Fibroblast of peridontal ligament (primary cell): Measurements from ENCODE around the gene HGFAC.

ENCODE experiments used
- DNase-seq: peaks from one replicate; pipeline ENCODE4 v3.0.0-alpha.2; 2010; ENCODE audit errors: extremely low read depth

Gene HGFAC

DNA sequence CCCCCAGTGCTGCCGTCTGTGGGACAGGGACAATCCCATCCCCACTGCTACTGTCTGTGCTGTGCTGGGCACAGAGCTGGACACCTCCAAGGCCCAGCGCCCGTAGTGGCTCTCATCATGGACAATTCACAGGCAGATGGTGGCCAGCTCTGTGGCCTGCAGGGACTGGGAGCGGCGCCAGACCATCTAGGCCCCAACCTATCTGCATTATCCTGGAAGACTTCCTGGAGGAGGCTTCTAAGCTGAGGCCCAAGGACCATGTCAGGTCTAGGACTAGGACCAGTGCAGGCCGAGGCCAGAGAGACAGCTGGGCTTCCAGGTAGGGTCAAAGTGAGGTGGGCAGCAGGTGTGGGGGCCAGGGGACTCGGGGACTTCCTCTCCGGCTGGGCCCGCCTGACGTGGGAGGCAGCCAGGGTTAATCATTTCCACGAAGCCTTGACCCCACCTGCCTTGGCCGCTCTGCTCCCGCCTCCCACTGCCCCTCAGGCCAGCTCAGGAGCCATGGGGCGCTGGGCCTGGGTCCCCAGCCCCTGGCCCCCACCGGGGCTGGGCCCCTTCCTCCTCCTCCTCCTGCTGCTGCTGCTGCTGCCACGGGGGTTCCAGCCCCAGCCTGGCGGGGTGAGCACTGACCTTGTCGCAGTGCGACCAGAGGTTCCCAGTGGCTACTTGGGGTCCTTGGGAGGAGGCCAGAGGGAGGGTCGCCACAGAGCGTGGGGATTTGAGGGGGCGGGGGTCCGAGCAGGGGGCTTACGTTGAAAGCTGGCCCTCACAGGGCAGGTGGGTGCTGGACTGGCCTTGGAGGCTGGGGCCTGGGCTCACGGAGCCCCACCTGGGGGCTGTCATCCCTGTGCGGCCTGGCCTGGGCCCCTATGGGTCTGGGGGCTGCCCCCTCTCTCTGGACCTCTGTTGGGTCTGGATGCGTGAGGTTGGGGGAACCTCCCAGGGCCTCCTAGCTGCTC is at the start of gene HGFAC:
Gene HGFAC (plus strand): TSS at position 468 of the 959 bp plus-strand sequence. CDS start 34 bp downstream, at position 502.
- no peak for DNase-seq

DNA sequence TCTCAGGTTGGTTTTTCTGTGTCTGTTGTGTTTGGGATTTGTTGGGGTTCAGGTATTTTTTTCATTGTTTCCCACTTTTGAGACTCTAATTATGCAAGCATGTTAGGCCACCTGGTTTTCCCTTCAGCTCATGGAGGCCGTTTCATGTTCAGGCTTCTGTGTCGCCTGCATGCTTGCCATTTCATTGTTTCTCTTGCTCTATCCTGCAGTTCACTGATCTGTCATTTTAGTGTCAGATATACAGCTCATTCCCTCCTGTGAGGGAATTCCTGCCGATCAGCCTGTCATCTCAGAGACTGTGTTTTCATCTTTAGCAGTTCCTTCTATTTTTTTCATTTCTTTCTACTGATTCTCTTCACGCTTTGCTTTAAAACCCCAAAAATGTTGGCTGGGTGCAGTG is 49.4 kb upstream of the HGFAC start:
- DNase-seq = no peak

DNA sequence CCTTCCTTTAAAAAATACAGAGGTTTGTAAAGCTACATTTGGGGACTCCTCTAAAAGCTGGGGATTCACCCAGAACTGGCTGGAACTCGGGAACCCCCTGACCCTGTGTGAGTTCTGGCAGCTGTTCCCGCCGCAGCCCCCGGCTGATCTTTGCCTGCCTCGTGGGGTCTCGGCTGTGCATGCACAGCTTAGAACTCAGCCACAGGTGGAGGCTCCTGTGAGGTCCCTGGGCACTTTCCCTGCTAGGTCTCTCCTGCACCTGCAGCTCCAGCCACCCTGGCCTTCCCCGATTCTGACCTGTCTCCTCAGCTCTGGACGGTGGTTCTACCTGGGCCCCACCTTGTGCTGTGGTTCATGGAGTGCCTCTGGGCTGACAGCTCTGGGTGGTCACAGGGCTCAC is 48.6 kb upstream of the HGFAC start:
- no peak for DNase-seq

DNA sequence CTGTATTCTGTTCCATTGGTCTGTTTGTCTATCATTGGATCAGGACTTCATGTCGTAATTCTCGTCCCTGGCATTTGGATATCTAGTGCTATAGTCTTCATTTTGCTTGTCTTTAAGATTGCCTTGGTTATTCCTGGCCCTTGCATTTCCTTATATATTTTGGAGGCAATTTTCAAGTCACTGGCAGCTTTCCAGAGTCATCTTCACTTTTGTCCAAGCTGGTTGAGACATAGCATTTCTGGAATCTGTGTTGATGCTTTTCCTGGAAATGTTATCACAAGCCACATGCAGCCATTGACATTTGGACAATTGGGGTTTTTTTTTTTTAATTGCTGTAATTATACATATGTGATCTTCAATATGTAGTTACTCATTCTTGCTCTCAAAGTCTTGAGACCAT is 45.2 kb upstream of the HGFAC start:
- DNase-seq = peak; percentile 18

DNA sequence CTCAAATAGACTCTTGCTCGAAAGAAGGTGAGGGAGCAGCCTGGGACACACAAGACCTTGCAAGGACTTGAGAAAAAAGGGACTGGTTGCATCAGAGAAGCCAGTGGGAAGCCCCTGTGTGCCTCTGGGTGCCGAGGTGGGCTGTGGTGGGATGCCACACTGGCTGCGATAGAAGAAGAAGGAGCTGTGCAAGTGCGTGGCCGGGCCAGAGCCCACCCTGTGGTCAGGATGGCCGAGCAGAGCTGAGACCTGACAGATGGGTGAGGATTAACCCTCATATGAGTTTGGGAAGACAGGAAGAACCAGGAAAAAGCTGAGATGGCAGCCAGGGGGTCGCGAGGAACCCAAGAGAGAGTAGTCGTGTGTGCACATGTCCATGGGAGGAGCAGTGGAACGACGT is 44.6 kb upstream of the HGFAC start:
- DNase-seq = no peak

DNA sequence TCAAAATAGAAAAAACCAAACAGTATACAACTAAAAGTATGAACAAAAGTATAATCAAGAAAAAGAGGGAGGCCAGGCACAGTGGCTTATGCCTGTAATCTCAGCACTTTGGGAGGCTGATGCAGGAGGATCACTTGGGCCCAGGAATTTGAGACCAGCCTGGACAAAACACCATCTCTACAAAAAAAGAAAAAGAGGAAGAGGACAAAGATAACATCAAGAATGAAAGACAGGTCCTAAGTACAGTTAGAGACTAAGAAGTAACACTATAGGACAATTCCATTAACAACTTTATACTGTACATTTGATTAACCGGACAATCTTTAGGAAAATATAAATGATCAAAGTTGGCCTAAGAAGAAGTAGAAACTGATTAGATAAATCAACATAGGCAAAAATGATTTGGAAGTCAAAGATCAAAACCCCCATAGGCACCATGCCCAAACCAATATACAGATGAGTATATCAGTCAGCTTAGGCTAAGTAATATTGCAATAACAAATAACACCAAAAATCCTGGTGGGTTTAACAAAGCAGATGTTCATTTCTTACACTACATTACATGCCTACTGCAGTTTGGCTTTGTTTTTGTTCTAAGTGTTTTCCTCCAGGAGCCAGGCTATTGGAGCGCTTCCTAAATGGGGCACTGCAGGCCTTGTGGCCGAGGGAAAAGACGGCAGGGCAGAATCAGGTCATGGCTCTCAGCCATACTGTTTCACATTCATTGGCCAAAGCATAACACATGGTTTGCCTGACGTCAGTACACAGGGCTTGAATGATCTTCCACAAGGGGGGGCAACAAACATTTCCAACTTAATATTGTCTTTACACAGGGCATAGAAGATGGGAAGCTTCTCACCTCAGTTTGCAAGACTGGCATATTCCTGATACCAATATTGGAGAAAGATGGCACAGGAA is 42.2 kb upstream of the HGFAC start:
- DNase-seq = peak; percentile 15

DNA sequence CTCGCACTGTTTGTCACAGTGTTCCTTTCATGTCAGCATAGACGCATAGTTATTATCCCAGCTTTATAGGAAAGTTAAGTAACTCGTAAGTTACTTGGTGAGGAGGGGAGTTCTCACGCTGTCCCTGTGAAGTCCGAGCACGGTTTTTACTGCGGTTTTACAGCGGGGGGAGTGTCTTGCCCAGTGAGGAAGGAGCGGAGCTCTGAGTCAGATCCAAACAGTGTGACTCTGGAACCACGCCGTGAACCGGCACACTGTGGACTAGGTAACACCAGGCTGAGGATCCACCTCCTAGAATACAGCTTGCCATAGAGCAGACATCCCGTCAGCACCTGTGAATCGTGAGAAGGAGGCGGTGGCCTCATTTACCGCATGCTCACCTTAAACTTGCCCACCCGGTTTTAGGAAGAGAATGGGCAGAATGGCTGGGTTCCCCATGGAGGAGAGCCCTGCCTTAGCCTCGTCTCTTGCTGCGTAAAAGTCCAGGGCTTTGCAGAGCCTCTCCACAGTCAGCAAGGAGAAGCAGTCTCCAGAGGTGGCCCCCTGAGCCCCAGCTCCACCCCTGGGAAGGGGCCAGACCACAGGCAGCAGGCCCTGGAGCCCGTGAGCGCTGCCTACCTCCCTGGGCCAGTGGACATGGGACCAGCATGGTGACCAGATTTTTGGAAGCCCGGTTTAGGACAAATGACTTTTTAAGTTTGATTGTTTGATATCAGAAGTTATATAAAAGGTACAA is 40.2 kb upstream of the HGFAC start:
- no peak for DNase-seq

DNA sequence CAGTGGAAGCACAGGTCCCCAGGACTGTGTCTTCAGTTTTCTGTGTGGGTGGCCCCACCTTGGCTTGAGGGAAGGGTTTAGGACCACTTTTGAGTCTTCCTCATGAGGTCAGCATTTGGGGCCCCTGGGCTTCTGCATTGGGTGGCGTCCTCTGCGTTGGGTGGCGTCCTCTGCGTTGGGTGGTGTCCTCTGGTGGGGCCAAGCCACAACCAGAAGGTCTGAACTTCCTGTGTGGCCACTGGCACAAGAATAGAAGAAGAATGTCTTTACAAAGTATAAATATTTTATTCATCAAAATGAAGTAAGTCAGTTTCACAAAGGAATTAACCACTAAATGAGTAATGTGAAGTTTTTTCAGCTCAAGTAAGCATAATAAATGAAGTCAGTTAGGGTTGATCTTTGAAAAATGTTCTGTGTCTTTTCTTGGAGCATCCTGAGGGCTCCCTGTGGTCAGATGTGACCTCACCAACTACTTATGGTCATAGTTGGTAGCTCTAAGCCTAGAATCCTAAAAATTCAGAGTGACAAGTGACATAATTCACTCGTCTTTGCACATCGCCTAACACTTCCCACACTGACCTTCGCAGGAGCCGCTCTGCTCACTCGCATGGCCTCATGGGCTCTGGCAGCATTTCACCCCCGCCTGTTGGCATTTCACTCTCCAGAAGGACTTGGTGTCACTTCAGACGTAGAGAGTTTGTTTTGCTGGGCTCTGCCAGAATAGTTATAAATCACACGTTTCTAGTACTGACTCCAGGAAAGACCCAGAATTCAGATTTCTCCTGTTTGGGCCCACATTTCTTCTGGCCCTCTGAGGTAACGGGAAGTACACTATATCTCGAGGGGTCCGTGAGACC is 39.0 kb upstream of the HGFAC start:
- DNase-seq = peak; percentile 75

DNA sequence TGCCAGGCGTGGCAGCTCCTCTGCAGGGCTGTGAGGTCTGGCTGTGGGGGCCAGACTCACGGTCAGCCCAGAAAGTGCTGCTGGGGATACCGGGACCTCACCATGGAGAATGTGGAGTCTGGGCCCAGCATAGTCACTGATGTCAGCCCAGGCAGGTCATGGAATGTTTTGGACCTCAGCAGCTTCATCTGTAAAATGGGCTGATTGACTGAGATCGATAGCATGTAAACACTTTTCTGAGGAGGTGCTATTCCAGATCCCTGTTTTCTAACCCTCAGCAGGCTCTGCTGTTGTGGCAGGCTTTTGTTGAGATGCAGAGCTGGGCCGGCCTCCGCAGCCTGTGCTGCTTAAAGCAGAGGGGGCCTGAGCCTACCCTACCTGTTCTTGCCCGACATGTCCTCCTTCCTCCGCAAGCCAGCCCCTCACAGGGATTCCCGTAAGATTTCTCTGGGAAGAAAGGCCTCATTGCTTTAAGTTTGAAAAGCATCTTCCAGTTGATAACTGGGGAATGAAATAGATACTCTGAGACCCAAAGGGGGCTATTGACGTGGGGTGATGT is 38.3 kb upstream of the HGFAC start:
- DNase-seq = no peak

DNA sequence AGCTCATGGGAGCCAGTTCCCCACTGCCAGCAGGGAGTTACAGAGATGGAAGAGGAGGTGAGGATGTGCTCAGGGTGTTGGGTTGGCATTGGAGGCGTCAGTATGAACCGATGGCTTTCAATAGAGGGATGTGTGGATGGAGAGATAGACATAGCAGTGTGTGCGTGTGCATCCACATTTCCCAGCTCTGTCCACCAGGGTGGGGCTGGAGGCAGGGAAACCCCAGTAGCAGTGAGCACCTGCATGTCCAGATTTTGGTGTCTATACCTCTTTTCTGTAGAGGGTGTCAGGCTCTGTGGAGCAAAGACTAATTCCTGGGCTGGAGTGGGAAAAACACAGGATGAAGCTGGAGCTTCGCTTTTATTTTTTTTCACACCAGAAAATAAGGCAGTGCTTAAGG is 37.2 kb upstream of the HGFAC start:
- no peak for DNase-seq

DNA sequence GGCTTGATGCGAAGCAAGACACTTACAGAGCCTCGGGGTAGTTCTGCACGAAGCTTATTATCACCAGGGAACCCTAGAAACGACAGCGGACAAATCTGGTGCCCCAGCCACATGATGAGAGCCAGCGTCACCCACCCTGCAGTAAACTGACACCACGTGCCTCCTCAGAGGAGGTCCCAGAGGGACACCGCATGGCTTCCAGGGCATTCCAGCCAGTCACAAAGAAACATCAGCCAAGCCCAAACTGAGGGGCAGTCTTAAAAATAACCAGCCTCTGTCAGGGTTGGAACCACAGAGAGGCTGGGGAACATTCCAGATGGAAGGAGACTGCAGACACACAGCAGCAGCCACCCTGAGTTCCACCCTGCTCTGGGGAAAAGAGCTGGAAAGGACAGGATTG is 36.6 kb upstream of the HGFAC start:
- DNase-seq = no peak

DNA sequence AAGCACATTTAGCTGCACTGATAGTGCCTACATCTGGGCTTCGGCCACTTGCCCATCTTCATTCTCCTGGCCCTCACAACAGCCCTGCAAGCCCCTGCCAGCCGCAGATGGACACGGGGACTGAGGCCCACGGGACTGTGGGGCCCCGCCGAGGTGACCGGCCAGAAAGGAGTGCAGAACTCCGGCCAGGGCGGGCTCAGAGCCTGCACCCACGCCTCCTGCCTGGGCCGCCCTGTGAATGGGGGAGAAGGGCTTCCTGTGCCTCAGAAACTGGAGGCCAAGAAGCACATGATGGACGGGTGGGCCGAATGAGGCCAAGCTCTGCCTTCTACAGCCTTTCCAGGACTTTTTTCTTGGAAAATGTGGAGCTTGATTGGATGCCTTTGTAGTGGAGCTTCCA is 35.7 kb upstream of the HGFAC start:
- no peak for DNase-seq

DNA sequence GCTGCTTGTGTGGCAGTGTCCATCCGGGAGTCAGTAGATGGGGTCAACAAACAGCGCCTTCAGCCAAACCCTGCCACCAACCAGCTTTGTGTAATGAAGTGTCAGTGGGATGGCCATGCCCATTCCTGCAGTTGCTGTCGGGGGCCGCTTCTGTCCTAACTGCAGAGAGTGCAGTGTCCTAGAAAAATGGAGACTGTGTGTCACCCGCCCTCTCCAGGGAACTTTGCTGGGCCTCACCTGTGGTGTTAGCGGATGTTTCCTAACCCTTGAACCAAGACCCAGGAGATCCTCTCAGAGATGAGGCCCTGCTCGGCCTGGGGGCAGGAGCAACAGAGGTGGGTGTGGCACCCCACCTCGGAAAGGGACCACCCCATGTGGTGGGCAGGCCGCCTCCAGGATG is 35.3 kb upstream of the HGFAC start:
- no peak for DNase-seq

DNA sequence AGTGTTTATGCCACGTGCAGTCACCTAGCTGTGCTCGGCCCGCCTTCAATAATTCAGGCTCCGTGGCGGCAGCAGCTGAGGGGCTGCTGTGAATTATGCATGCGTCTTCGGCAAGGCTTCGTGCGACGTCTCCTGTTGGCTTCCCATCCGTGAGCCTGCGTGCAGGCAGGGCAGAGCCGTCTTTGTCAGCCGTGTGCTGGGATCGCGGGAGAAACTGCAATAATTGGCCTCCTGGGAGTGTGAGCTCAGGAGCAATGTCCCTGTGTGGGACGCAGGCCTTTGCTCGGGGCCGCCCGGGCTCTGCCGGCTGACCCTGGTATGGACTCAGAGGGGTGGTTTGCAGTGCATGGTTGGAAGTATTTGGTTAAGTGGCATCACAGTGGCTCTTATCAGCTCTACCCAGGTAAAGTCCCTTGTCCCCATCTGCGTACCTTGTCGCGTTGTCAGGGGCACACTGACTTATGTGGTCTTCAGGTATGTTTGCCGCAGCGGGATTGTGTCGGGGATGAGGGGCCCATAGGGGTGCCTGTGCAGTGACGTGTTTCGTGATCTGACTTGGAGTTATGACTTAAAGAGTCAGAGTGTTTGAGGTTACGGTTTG is 34.5 kb upstream of the HGFAC start:
- no peak for DNase-seq

DNA sequence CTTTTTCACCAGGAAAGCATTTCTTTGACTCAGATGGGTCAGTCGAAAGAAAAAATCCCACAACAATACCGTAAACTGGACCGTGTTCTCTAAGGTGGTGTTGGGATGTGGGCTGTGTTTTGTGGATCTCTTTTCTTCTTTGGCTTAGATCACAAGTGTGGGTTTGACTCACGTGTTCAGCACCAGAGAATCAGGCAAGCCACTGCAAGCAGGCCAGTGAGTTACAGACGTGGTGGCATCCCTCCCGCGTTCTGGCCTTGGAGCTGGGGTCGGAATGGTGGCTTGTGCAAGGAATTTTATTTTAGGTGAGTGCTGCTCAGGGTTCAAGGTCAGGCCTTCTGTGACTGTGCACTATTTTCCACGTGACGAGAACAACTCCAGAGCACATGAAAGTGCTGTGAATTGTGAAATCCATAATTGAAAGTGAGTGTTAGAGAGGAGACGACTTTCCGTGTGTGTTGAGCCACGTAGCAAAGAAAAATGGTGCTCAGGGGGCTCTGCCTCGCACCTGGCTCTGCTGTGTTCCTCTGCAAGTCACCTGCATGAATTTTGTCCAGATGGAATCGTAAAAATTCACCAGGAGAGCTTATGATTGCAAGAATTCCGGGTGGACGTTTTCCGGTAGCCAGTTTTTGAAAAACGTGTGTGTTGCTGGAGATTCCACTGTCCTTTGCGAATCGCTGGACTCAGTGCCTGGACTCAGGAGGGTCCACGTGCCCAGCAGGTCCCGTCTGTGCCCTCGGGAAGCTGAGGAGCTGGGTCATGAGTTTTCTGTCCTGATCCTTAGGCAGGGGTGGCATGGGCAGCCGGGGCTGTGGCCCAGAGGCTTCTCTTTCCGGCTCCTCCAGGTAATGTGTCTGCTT is 33.6 kb upstream of the HGFAC start:
- no peak for DNase-seq

DNA sequence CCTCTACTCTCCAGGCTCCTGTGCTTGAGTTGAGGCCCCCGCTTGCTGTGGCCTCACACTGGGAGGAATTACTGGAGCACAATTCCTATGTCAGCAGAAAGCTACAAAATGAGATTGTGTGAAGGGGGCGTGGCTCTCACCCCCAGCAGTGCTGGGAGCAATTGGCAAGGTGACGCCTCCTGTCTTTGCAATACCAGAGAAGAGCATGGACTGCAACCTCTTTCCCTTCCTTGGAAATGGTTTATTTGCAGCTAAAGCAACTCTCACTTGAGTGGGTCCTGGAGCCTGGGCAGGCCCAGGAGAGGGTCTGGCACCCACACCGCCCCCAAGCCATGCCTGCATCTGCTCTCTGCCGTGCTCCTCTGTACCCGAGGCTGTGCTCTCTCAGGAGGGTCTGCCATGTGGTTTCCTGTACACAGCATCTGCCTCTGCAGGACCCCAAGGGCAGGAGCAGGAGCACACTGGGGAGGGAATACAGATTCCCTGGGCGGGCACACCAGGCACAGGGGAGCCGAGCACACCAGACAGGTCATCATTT is 32.9 kb upstream of the HGFAC start:
- no peak for DNase-seq

DNA sequence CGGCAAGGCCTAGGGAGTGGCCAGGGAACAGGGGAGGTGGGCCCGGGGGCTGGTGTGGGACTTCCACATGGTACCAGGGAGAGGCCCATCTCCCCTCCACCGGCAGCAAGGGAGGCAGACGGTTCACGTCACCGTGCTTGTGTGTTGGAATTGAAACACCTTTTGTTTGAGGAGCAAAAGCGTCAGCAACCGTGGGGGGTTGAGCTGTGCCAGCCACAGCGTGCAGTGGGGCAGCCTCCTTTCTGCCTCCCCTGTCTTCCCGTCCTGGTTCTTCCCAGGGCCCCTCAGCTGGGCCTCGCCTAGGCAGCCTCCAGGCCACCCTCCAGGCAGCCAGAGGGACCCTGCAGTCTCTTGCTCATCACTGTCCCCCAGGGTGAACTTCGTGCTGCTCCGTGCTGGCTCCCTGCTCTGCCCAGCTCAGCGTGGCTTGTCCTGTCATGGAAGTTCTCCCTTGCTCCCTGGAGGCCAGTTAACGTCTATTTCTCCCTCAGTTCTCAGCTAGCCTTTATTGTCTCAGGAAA is 32.1 kb upstream of the HGFAC start:
- no peak for DNase-seq

DNA sequence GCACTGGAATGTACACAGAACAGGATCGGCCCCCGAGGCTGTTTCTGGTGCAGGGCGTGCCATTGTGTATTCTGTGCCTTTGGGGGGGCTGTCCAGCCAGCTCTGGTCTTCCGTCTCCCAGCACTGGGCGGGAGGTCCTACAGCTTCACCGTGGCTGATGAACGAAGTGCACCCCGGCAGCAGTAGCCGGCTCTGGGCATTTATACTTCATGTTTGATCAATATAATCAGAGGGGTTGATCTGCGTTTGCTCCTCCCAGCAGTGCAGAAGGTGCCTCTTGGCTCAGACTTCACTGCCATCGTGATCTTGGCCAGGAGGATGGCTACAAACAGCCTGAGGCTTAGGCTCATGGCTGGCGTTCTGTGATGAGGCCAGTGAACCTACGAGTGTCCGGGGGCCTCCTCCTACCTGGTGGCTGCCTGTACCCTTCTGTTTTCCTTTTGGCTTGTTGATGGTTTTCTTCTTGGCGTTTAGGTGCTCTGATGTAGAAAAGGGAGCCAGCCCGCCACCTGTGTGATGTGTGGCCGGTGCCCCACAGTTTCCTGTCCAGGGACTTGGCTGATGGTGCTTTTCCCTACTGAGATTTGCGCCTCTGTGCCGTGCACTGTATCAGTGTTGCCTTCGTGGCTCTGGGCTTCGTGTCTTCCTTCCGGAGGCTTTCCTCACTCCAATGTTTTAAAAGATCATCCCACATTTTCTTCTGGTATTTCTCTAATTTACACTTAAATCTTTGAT is 31.2 kb upstream of the HGFAC start:
- DNase-seq = no peak
